Common myeloid progenitor, CD34-positive (primary cell): ENCODE measurements around the gene COL4A2.
A peak's percentile ranks its signal among the peaks of the same experiment; 100 is the strongest.

Experiments
- CTCF ChIA-PET: fragments of 350-600 bp; sonication (Branson Sonifier 250); formaldehyde crosslinking; loops from one replicate; lab custom pipeline; 2021; ENCODE audit warnings: antibody characterized with exemption; lab: Charles Lee
- POLR2A ChIA-PET: fragments of 350-600 bp; sonication (Branson Sonifier 250); formaldehyde crosslinking; loops from one replicate; lab custom pipeline; 2021; ENCODE audit warnings: antibody characterized with exemption; lab: Charles Lee
- DNase-seq, 3 donors: peaks; one replicate each; pipeline versions ENCODE4 v3.0.0 to v3.0.0-alpha.2; 2013
- H3K27ac ChIP-seq, 2 experiments: 1 replicate in 1 of 2; 2 replicates in 1 of 2; pipeline ENCODE4 v1.7.0; 2013; ENCODE audit warnings: inconsistent platforms in 2 of 2, low read length in 2 of 2, mild to moderate bottlenecking in 2 of 2, low read depth in 1 of 2, moderate library complexity in 1 of 2; ENCODE audit not compliant: severe bottlenecking in 2 of 2, insufficient read depth in 1 of 2, poor library complexity in 1 of 2
- H3K27me3 ChIP-seq, 5 experiments: replicated peaks in 2 of 5; 1 replicate in 3 of 5; 2 replicates in 2 of 5; pipeline versions ENCODE4 v1.6.1 to v1.7.0; 2013; ENCODE audit warnings: low read length in 4 of 5, mild to moderate bottlenecking in 2 of 5, moderate library complexity in 2 of 5, inconsistent platforms in 1 of 5; ENCODE audit not compliant: insufficient read depth in 5 of 5, control insufficient read depth in 4 of 5
- H3K36me3 ChIP-seq, 4 experiments: 1 replicate in 2 of 4; 2 replicates in 2 of 4; pipeline versions ENCODE4 v1.6.1 to v1.7.0; 2013; ENCODE audit warnings: low read length in 3 of 4, control low read depth in 1 of 4, mild to moderate bottlenecking in 1 of 4; ENCODE audit not compliant: control insufficient read depth in 4 of 4, insufficient read depth in 4 of 4
- H3K4me1 ChIP-seq, 4 experiments: 1 replicate in 3 of 4; 2 replicates in 1 of 4; pipeline versions ENCODE4 v1.6.1 to v1.7.1; 2013; ENCODE audit warnings: low read length in 3 of 4, mild to moderate bottlenecking in 3 of 4, control low read depth in 1 of 4, inconsistent platforms in 1 of 4, moderate library complexity in 1 of 4; ENCODE audit not compliant: control insufficient read depth in 4 of 4, insufficient read depth in 4 of 4; ENCODE audit errors: control extremely low read depth in 1 of 4
- H3K4me3 ChIP-seq, 7 experiments: 1 replicate in 4 of 7; 2 replicates in 3 of 7; pipeline versions ENCODE4 v1.5.1 to v1.7.0; 2013; ENCODE audit warnings: mild to moderate bottlenecking in 7 of 7, low read length in 6 of 7, moderate library complexity in 6 of 7, inconsistent platforms in 2 of 7, low read depth in 2 of 7, control low read depth in 1 of 7; ENCODE audit not compliant: insufficient read depth in 4 of 7, control insufficient read depth in 1 of 7; ENCODE audit errors: extremely low read depth in 1 of 7
- H3K9me3 ChIP-seq, 5 experiments: 1 replicate in 4 of 5; 2 replicates in 1 of 5; pipeline versions ENCODE4 v1.6.1 to v1.7.1; 2013; ENCODE audit warnings: low read length in 4 of 5, mild to moderate bottlenecking in 2 of 5, inconsistent platforms in 1 of 5, low read depth in 1 of 5, moderate library complexity in 1 of 5; ENCODE audit not compliant: control insufficient read depth in 4 of 5, insufficient read depth in 2 of 5; ENCODE audit errors: control extremely low read depth in 1 of 5
- WGBS: methylation state at CpG from one replicate; pipeline ENCODE4 v1.1.5; 2013; ENCODE audit not compliant: insufficient coverage; 5-methylcytosine and 5-hydroxymethylcytosine counted together

COL4A2 gene

DNA sequence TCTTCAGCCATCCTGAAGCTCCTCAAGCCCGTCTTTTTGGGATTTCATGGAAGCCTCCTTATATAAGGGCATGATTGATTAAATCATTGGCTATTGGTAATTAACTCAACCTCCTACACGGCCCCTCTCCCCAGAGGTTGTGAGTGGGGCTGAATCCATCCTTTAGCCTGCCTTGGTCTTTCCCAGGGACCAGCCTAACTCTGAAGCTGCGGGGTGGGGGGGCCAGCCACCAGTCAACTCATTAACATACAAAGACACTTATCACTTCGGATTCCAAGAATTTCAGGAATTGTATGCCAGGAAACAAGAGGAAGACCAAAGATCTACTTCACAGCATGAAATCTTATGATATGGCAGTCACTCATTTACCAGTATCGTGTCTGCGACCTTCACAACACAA is 10.1 kb upstream of the COL4A2 start:
- no peaks in the 10 kb centered on the region for H3K9me3 ChIP-seq
- ChIA-PET POLR2A (no interaction called here), CTCF (no interaction called here)
- no peak for DNase-seq
- 49% methylated on average over 3 of the region's 6 CpGs for WGBS
- H3K27me3 ChIP-seq = peaks cover 17 to 87% (median 37%) of the 10 kb centered on the region in 5 experiments
- no peak overlapping the region for H3K4me3 ChIP-seq
- peaks cover 0 to 10% (median 5%) of the 10 kb centered on the region in 4 experiments for H3K4me1 ChIP-seq
- H3K27ac ChIP-seq = no peak overlapping the region
- H3K36me3 ChIP-seq = no peaks in the 10 kb centered on the region

DNA sequence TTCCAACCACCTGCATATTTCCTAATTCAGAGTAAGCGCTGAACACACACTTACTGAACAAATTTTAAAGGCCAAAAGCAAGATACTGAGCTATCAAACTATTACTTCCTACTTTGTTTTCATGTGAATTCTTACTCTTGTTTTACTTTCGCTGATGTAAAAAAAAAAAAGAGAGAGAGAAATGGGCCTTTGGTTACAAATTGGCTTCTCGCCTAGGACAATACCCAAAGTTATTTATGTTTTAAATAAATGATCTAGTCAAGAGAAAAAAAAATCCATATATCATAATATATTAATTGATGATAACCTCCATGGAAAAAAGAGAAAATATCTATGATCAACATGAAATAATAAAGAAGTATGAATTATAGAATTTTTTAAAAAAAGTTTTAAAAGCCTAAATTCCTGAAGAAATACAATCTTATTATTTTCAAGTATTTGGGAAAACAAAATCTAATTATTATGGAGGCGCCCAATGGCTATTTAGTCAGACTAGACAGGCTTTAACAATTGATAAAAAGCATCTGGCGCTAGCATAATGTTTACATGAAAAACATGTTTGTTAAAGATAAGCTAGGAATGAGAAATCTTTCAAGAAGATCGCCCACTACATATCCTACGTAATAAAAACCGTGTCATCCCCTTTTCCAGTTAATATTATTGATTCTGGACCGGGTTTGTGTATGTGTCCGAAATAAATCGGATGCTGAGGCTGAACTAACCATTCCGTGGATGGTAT is 9.1 kb upstream of the COL4A2 start:
- no peak overlapping the region for H3K4me3 ChIP-seq
- 29% methylated on average over 5 of the region's 12 CpGs for WGBS
- POLR2A ChIA-PET = interaction anchor here (0.6 kb wide), 1 partner anchor 119 kb away, joined by 3 read pairs; no protein-coding TSS in a partner anchor
- no peaks in the 10 kb centered on the region for H3K36me3 ChIP-seq
- no peak for DNase-seq
- H3K27ac ChIP-seq = no peak overlapping the region
- H3K4me1 ChIP-seq = peaks cover 0 to 10% (median 5%) of the 10 kb centered on the region in 4 experiments
- H3K27me3 ChIP-seq = peaks cover 17 to 90% (median 45%) of the 10 kb centered on the region in 5 experiments
- CTCF ChIA-PET = no interaction called here
- no peaks in the 10 kb centered on the region for H3K9me3 ChIP-seq

DNA sequence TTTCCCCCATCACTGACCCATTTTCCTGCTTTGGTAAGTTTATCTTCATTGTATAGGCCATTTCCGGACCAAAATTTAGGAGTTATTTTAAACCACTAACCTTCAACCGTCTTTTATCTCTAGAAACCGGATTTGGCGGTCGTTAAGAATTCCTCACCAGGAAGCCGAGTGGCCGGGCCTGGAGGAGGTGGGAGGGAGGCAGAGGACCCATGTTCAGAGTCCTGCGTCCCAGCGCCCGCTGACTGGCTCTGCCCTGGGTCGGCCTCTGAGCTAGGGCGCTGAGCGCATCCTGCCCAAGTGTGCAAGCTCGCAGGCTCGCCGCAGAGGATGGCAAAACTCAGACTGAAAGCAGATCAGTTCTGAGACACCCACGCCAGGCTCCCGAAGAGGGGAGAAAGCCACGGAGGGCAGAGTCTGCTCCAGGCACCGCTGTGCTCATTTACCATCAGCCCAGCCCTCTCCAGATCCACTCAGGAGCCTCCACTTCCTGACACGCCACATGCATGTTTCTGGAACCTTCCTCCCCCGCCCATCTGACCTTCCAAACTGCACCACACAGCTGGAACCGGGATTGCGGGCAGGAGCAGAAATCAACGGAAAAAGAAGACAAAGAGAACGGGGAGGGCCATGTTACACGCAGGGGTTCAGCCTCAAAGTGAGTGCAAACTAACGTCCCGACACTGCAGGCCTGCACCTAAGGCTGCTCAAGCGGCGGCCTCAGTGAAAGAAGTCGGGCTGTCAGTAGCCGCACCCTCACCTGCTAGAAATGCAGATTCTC is 8.4 kb upstream of the COL4A2 start:
- no peak overlapping the region for H3K4me3 ChIP-seq
- no peaks in the 10 kb centered on the region for H3K36me3 ChIP-seq

DNA sequence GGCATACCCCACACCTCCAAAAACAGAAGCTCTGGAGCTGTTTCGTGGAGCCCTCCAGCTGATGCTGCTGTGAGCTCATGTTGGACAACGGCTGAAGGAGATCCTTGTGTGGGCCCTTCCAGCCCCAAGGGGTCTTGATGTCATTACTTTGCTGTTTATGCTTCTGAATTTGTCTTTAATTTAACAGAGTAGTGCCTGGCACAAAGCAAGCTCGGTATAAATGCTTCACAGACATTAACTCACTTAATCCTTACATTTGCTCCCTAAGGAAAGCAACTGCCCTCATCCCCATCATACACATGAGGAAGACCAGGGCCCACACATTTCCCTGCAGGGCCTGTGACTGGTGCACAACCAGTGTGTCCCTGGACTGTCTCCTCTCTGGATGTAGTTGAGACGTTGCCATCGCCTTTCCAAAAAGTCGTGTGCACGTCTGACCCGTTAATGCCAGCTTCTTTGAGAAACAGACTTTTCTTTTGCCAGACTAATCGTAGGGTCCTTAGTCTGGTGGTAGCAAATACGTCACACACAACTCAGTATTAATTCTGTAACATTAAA is 7.7 kb upstream of the COL4A2 start:
- H3K4me3 ChIP-seq = no peak overlapping the region
- no peaks in the 10 kb centered on the region for H3K9me3 ChIP-seq
- CTCF ChIA-PET = no interaction called here
- no peak overlapping the region for H3K27ac ChIP-seq
- WGBS = 55% methylated on average over 3 of the region's 10 CpGs
- DNase-seq = no peak
- POLR2A ChIA-PET = no interaction called here
- peaks cover 18 to 92% (median 51%) of the 10 kb centered on the region in 5 experiments for H3K27me3 ChIP-seq
- peaks cover 0 to 10% (median 5%) of the 10 kb centered on the region in 4 experiments for H3K4me1 ChIP-seq
- no peaks in the 10 kb centered on the region for H3K36me3 ChIP-seq

More for the DNA sequence above, 8.4 kb upstream of the COL4A2 start:
- H3K9me3 ChIP-seq = no peaks in the 10 kb centered on the region
- H3K27me3 ChIP-seq = peaks cover 14 to 92% (median 48%) of the 10 kb centered on the region in 5 experiments
- DNase-seq = peak in 2 of 3 donors; percentile 24 to 31
- ChIA-PET POLR2A (interaction anchor here (0.6 kb wide), 1 partner anchor 119 kb away, joined by 3 read pairs; no protein-coding TSS in a partner anchor), CTCF (no interaction called here)
- no peak overlapping the region for H3K27ac ChIP-seq
- peaks cover 0 to 10% (median 5%) of the 10 kb centered on the region in 4 experiments for H3K4me1 ChIP-seq
- WGBS = 19% methylated on average over 23 of the region's 33 CpGs

DNA sequence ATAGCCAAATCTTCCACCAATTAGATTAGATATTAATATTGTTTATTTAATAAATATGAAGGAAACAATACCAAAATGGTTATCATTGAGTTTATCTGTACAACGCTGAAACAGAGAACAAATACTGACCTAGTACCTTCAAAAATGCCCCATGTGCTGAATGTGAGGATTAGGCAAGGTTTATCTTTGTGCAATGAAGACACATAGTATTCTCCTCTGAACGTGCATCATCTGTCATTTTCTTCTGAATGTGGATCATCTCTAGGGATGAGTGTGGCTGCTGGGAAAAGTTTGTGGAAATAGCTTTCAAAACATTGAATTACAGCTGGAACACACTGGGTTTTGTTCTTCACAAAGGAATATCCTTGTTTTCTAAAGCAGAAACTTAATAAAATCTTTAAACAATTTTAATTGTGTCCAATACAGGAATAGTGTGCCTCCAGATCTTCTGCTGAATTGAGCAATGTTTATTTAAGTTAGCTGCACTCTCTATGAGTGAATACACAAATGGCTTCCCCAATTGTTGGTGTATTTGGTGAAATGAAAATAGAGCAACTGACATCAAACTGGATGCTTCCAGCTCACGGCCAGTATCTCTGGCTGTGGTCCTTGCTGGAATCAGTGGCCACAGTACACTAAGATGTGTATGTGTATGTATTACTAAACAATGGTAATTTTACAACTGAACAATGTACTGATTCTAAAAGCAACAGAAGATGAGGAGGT is 6.8 kb upstream of the COL4A2 start:
- DNase-seq = no peak
- Histone ChIP-seq H3K4me3 (no peak overlapping the region), H3K36me3 (no peaks in the 10 kb centered on the region), H3K4me1 (peaks cover 0 to 10% (median 5%) of the 10 kb centered on the region in 4 experiments), H3K27ac (no peak overlapping the region), H3K27me3 (peaks cover 24 to 95% (median 60%) of the 10 kb centered on the region in 5 experiments), H3K9me3 (no peaks in the 10 kb centered on the region)
- CTCF ChIA-PET = no interaction called here
- POLR2A ChIA-PET = no interaction called here
- WGBS = 100% methylated on average over 1 of the region's 3 CpGs

DNA sequence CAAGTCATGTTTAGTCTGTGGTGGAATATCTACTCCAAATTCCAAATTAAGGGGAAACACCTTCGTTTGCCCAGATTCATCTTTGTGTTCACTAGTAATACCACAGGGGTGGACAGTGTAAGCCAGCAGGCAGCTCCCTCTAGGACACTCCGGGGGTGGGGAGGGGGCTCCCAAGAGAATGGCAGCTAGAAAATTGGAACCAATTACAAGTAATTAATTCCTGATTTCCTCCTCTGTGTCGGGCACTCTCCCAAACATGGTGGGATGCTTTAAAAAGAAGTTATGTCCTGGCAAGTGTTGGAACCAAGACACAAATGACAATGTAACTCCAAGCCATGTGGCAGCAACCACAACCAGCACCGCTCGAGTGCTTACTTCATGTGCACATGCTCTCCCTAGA is 6.0 kb upstream of the COL4A2 start:
- Histone ChIP-seq H3K4me1 (peaks cover 0 to 14% (median 5%) of the 10 kb centered on the region in 4 experiments), H3K36me3 (no peaks in the 10 kb centered on the region), H3K9me3 (no peaks in the 10 kb centered on the region), H3K27me3 (peaks cover 27 to 95% (median 65%) of the 10 kb centered on the region in 5 experiments), H3K4me3 (no peak overlapping the region), H3K27ac (no peak overlapping the region)
- DNase-seq = no peak
- 92% methylated on average over 3 of the region's 5 CpGs for WGBS
- CTCF ChIA-PET = no interaction called here
- POLR2A ChIA-PET = no interaction called here
